ENCODE data around the gene RPL11. TPM values are rescaled to one million over a fixed set of nuclear protein-coding genes. Genes with fewer than 3 reads are reported as not detected.

The RPL11 gene
- total and polyA plus RNA-seq, 10 of the 15 experiments (the other 5 are each of a cell fraction or from before 2014, with no cell fraction given): 968 to 4,611 (median 2,521) TPM

DNA sequence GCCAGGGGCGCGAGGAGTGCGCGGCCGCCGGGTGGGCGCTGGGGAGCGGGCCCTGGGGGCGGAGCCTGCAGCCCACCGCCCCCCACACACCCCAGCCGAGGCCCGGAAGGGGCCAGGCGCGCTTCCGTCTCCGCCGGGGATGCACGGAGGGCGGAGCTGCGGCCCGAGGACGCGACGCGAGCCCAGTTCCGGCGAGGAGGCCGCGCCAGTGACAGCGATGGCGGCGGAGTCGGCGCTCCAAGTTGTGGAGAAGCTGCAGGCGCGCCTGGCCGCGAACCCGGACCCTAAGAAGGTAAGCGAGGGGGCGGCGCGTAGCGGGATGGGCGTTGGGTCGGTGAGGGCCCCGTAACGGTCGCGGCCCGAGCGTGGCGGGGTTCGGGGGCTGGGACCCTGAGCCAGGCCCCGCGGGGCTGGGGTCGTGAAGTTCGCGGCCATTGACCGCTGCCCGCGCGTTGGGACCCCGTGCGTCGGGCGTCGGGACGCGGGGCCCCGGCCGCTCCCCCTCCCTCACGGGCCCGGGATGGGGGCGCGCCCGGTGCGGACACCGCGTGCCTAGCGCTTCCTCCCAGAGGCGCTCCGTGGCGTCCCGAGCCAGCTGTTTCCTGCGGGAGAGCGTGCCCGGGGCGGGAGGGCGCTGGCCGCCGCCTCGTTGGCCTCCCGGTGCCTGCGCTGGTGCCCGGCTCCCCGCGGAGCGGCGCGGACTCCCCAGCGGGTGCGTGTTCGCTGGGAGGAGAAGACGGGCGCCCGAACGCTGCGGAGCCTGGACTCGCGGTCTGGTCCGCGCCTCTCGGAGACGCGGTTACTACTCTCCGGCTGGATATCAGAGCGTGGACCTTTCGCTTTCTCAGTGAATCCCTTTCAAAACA is 51.9 kb downstream of the RPL11 start, which contains the start of gene ELOA (continued):
- TF ChIP-seq, protein P1, sequence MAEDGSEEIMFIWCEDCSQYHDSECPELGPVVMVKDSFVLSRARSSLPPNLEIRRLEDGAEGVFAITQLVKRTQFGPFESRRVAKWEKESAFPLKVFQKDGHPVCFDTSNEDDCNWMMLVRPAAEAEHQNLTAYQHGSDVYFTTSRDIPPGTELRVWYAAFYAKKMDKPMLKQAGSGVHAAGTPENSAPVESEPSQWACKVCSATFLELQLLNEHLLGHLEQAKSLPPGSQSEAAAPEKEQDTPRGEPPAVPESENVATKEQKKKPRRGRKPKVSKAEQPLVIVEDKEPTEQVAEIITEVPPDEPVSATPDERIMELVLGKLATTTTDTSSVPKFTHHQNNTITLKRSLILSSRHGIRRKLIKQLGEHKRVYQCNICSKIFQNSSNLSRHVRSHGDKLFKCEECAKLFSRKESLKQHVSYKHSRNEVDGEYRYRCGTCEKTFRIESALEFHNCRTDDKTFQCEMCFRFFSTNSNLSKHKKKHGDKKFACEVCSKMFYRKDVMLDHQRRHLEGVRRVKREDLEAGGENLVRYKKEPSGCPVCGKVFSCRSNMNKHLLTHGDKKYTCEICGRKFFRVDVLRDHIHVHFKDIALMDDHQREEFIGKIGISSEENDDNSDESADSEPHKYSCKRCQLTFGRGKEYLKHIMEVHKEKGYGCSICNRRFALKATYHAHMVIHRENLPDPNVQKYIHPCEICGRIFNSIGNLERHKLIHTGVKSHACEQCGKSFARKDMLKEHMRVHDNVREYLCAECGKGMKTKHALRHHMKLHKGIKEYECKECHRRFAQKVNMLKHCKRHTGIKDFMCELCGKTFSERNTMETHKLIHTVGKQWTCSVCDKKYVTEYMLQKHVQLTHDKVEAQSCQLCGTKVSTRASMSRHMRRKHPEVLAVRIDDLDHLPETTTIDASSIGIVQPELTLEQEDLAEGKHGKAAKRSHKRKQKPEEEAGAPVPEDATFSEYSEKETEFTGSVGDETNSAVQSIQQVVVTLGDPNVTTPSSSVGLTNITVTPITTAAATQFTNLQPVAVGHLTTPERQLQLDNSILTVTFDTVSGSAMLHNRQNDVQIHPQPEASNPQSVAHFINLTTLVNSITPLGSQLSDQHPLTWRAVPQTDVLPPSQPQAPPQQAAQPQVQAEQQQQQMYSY (CRISPR knock-in tag; IDR thresholded peaks at IDR 0.05): no peak
- peak; percentile 60; the same call in 1 of the 2 replicates for TF ChIP-seq TCF12 (IDR thresholded peaks at IDR 0.05; ENCODE audit: low read depth, low read length)
- TF ChIP-seq DPF2 (IDR thresholded peaks at IDR 0.05): peak; percentile 68; the same call in 1 of the 2 replicates
- TF ChIP-seq, protein P2, sequence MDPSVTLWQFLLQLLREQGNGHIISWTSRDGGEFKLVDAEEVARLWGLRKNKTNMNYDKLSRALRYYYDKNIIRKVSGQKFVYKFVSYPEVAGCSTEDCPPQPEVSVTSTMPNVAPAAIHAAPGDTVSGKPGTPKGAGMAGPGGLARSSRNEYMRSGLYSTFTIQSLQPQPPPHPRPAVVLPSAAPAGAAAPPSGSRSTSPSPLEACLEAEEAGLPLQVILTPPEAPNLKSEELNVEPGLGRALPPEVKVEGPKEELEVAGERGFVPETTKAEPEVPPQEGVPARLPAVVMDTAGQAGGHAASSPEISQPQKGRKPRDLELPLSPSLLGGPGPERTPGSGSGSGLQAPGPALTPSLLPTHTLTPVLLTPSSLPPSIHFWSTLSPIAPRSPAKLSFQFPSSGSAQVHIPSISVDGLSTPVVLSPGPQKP (IDR thresholded peaks at IDR 0.05; ENCODE audit: low read depth, low read length): peak; percentile 60
- TF ChIP-seq POLR2AphosphoS5 (IDR thresholded peaks at IDR 0.05; ENCODE audit: low read length): peak; percentile 89; the same call in 1 of the 2 replicates
- TF ChIP-seq HDAC6 (IDR thresholded peaks at IDR 0.05; ENCODE audit: unreplicated experiment): no peak
- peak; percentile 73 for TF ChIP-seq SIN3A (IDR thresholded peaks at IDR 0.05; ENCODE audit: low read depth, low read length)
- no peak for TF ChIP-seq BRCA1 (IDR thresholded peaks at IDR 0.05; ENCODE audit: low read depth, low read length)
- TF ChIP-seq POU2F2 (IDR thresholded peaks at IDR 0.05; ENCODE audit: borderline replicate concordance, low read depth, low read length): peak; percentile 85; the same call in 2 of the 3 replicates
- no peak for TF ChIP-seq YBX1 (IDR thresholded peaks at IDR 0.05)
- TF ChIP-seq, protein P3, sequence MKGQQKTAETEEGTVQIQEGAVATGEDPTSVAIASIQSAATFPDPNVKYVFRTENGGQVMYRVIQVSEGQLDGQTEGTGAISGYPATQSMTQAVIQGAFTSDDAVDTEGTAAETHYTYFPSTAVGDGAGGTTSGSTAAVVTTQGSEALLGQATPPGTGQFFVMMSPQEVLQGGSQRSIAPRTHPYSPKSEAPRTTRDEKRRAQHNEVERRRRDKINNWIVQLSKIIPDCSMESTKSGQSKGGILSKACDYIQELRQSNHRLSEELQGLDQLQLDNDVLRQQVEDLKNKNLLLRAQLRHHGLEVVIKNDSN (IDR thresholded peaks at IDR 0.05; ENCODE audit: borderline replicate concordance, extremely low read length, insufficient read depth, low read depth, low read length): no peak
- no peak for TF ChIP-seq TARDBP (IDR thresholded peaks at IDR 0.05; ENCODE audit: borderline replicate concordance)
- no peak for TF ChIP-seq CEBPB (IDR thresholded peaks at IDR 0.05; ENCODE audit: borderline replicate concordance in 1 of 2, low read depth in 2 of 2, low read length in 2 of 2)
- TF ChIP-seq ZNF207 (IDR thresholded peaks at IDR 0.05; ENCODE audit: borderline replicate concordance): peak; percentile 65; the same call in 1 of the 2 replicates
- TF ChIP-seq, protein P4, sequence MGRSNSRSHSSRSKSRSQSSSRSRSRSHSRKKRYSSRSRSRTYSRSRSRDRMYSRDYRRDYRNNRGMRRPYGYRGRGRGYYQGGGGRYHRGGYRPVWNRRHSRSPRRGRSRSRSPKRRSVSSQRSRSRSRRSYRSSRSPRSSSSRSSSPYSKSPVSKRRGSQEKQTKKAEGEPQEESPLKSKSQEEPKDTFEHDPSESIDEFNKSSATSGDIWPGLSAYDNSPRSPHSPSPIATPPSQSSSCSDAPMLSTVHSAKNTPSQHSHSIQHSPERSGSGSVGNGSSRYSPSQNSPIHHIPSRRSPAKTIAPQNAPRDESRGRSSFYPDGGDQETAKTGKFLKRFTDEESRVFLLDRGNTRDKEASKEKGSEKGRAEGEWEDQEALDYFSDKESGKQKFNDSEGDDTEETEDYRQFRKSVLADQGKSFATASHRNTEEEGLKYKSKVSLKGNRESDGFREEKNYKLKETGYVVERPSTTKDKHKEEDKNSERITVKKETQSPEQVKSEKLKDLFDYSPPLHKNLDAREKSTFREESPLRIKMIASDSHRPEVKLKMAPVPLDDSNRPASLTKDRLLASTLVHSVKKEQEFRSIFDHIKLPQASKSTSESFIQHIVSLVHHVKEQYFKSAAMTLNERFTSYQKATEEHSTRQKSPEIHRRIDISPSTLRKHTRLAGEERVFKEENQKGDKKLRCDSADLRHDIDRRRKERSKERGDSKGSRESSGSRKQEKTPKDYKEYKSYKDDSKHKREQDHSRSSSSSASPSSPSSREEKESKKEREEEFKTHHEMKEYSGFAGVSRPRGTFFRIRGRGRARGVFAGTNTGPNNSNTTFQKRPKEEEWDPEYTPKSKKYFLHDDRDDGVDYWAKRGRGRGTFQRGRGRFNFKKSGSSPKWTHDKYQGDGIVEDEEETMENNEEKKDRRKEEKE (IDR thresholded peaks at IDR 0.05): no peak
- TF ChIP-seq, protein P5, sequence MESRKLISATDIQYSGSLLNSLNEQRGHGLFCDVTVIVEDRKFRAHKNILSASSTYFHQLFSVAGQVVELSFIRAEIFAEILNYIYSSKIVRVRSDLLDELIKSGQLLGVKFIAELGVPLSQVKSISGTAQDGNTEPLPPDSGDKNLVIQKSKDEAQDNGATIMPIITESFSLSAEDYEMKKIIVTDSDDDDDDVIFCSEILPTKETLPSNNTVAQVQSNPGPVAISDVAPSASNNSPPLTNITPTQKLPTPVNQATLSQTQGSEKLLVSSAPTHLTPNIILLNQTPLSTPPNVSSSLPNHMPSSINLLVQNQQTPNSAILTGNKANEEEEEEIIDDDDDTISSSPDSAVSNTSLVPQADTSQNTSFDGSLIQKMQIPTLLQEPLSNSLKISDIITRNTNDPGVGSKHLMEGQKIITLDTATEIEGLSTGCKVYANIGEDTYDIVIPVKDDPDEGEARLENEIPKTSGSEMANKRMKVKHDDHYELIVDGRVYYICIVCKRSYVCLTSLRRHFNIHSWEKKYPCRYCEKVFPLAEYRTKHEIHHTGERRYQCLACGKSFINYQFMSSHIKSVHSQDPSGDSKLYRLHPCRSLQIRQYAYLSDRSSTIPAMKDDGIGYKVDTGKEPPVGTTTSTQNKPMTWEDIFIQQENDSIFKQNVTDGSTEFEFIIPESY (IDR thresholded peaks at IDR 0.05): no peak
- no peak for TF ChIP-seq STAT1 (conservative IDR thresholded peaks at IDR 0.05)
- no peak for TF ChIP-seq PAX8 (IDR thresholded peaks at IDR 0.05)
- TF ChIP-seq BMI1 (IDR thresholded peaks at IDR 0.05; ENCODE audit: borderline replicate concordance): no peak

Data from GM12878 (cell line).